ACC112 (cell line): ENCODE results near the gene JAG2.

Experiments used
- H2AFZ ChIP-seq: fragments of 200-600 bp; sonication (generic); one replicate; pipeline ENCODE4 v1.6.0; 2017; ENCODE audit warnings: antibody characterized with exemption, low read length; ENCODE audit not compliant: unreplicated experiment
- H3K27ac ChIP-seq: fragments of 200-600 bp; sonication (generic); 2 replicates; pipeline ENCODE4 v1.5.1; 2014; ENCODE audit warnings: low read depth, mild to moderate bottlenecking, antibody characterized with exemption, low read length, moderate library complexity
- H3K27me3 ChIP-seq: fragments of 200-600 bp; sonication (generic); 2 replicates; pipeline ENCODE4 v1.6.1; 2014; ENCODE audit warnings: mild to moderate bottlenecking, antibody characterized with exemption, low read length, moderate library complexity, mixed read lengths; ENCODE audit not compliant: insufficient read depth
- H3K36me3 ChIP-seq: fragments of 200-600 bp; sonication (generic); 2 replicates; pipeline ENCODE4 v1.6.1; 2016; ENCODE audit warnings: mild to moderate bottlenecking, antibody characterized with exemption, low read length, moderate library complexity, mixed read lengths; ENCODE audit not compliant: insufficient read depth
- H3K4me1 ChIP-seq: fragments of 200-600 bp; sonication (generic); one replicate; pipeline ENCODE4 v1.6.1; 2016; ENCODE audit warnings: low read length, mixed read lengths; ENCODE audit not compliant: insufficient read depth, unreplicated experiment, control insufficient read depth
- H3K4me3 ChIP-seq: fragments of 200-600 bp; sonication (generic); 2 replicates; pipeline ENCODE4 v1.5.1; 2014; ENCODE audit warnings: mild to moderate bottlenecking, low read depth, low read length
- H3K79me2 ChIP-seq: fragments of 200-600 bp; sonication (generic); one replicate; pipeline ENCODE4 v1.6.0; 2016; ENCODE audit warnings: low read length; ENCODE audit not compliant: control insufficient read depth, unreplicated experiment, insufficient read depth

Gene JAG2

GRCh38 chr14:105107351-105107750, 61.2 kb downstream of the JAG2 start:
- no peaks in the 10 kb centered on the region for H3K36me3 ChIP-seq

GRCh38 chr14:105105158-105105557, 63.4 kb downstream of the JAG2 start:
- Histone ChIP-seq H3K4me1 (no peaks in the 10 kb centered on the region), H3K27me3 (peaks cover 61% of the 10 kb centered on the region), H3K4me3 (no peak overlapping the region), H2AFZ (no peak overlapping the region), H3K79me2 (no peaks in the 10 kb centered on the region), H3K36me3 (no peaks in the 10 kb centered on the region), H3K27ac (no peak overlapping the region)

More at GRCh38 chr14:105107351-105107750, 61.2 kb downstream of the JAG2 start:
- peaks cover 50% of the 10 kb centered on the region for H3K27me3 ChIP-seq
- H3K79me2 ChIP-seq = no peaks in the 10 kb centered on the region
- no peak overlapping the region for H3K27ac ChIP-seq
- no peak overlapping the region for H2AFZ ChIP-seq
- H3K4me1 ChIP-seq = no peaks in the 10 kb centered on the region
- H3K4me3 ChIP-seq = no peak overlapping the region

DNA sequence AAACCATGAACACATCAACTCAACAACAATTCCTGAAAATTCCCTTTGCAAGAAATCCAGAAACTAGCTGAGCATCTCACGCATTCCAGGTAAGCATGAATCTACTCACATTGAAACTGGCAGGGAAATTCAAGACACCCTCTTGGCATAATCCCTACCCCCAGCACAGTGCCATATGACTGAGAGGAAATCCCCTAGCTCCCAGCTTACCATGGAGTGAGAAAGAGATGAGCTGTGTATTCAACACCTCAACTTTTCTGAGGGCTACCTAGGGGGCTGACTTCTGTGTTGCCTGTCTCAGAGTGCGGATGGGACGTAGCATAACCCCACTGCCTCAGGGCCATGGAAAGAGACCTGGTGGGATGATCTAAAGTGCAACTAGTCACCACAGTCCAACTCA, 65.7 kb downstream of the JAG2 start:
- Histone ChIP-seq H3K4me3 (no peak overlapping the region), H2AFZ (no peak overlapping the region), H3K36me3 (no peaks in the 10 kb centered on the region), H3K27ac (no peak overlapping the region), H3K4me1 (no peaks in the 10 kb centered on the region), H3K27me3 (peaks cover 70% of the 10 kb centered on the region), H3K79me2 (no peaks in the 10 kb centered on the region)

- H3K79me2 ChIP-seq = no peaks in the 10 kb centered on the region
- no peaks in the 10 kb centered on the region for H3K36me3 ChIP-seq
- H3K4me3 ChIP-seq = no peak overlapping the region
- no peaks in the 10 kb centered on the region for H3K4me1 ChIP-seq
- H3K27ac ChIP-seq = no peak overlapping the region
- no peak overlapping the region for H2AFZ ChIP-seq
- H3K27me3 ChIP-seq = peaks cover 70% of the 10 kb centered on the region
Observed at GRCh38 chr14:105102361-105102870, 66.2 kb downstream of the JAG2 start.

DNA sequence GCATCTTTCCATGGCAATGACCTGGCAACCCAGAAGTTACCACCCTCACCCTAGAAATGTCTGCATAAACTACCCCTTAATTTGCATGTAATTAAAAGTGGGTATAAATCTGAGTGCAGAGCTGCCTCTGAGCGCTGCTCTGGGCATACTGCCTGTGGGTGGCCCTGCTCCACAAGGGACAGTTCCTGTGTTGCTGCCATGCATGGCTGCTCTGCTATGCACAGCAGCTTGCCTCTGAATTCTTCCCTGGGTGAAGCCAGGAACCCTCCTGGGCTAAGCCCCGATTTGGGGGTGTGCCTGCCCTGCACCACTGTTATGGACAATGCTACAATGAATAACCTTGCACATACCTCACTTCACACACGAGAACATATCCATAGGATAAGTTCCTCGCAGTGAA, 67.7 kb downstream of the JAG2 start:
- no peaks in the 10 kb centered on the region for H3K36me3 ChIP-seq
- no peaks in the 10 kb centered on the region for H3K79me2 ChIP-seq
- H3K27me3 ChIP-seq = peaks cover 55% of the 10 kb centered on the region
- no peak overlapping the region for H3K4me3 ChIP-seq
- H3K27ac ChIP-seq = no peak overlapping the region
- no peaks in the 10 kb centered on the region for H3K4me1 ChIP-seq
- H2AFZ ChIP-seq = no peak overlapping the region

GRCh38 chr14:105099778-105100177, 68.8 kb downstream of the JAG2 start:
- Histone ChIP-seq H3K4me3 (no peak overlapping the region), H3K79me2 (no peaks in the 10 kb centered on the region), H2AFZ (no peak overlapping the region), H3K4me1 (no peaks in the 10 kb centered on the region), H3K36me3 (no peaks in the 10 kb centered on the region), H3K27ac (no peak overlapping the region), H3K27me3 (peaks cover 44% of the 10 kb centered on the region)

DNA sequence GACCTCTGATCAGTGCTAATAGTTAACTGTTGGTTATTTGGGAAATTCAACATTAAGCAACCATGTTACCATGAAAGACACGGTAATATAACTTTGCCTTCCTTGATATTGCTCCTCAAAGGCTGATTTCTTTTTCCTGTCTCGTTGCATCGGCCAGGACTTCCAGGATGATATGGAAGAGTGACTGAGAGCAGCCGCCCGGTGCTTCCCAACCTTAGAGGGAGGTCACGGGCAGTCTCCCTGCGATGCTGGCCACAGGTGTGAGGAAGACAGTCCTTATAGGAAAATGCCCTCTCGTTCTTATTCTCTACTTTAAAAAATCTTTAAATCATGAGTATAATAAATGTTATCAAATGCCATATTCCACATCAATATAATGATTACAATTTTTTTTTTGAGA, 70.3 kb downstream of the JAG2 start:
- peaks cover 7% of the 10 kb centered on the region for H3K4me1 ChIP-seq
- no peak overlapping the region for H2AFZ ChIP-seq
- no peak overlapping the region for H3K4me3 ChIP-seq
- no peaks in the 10 kb centered on the region for H3K79me2 ChIP-seq
- no peaks in the 10 kb centered on the region for H3K36me3 ChIP-seq
- no peak overlapping the region for H3K27ac ChIP-seq
- H3K27me3 ChIP-seq = peaks cover 29% of the 10 kb centered on the region

GRCh38 chr14:105097794-105098127, 70.8 kb downstream of the JAG2 start:
- H2AFZ ChIP-seq = no peak overlapping the region
- H3K79me2 ChIP-seq = no peaks in the 10 kb centered on the region
- H3K4me1 ChIP-seq = peaks cover 8% of the 10 kb centered on the region
- H3K27me3 ChIP-seq = peaks cover 24% of the 10 kb centered on the region
- H3K27ac ChIP-seq = no peak overlapping the region
- no peaks in the 10 kb centered on the region for H3K36me3 ChIP-seq
- H3K4me3 ChIP-seq = no peak overlapping the region

GRCh38 chr14:105096206-105096875, 72.2 kb downstream of the JAG2 start:
- H3K79me2 ChIP-seq = no peaks in the 10 kb centered on the region

DNA sequence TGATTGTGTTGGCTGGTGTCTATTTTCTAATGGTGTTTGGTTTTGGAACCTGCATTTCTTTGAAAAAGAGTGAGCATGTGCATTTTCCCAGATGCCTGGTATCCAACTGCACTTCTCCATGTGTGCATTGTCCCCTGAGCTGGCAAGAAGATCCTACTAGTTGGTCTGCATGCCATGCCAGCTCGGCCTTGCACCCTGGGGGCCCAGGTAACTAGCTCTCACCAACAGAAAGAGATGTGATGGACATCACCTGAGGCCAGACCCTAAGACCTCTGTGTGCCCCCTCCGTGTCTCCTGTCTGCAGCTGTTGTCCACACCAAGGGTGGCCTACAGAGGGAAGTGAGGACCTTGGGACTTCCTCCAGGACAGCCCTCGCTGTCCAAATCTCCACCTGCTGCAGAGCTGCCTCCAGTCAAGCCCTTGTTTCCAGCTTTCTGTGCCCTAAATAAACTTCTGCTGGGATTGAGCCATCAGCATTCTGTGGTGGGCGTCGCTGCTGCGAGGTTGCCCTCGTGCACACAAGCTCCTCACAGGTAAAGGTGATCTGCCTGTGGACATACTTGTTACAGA, 73.3 kb downstream of the JAG2 start:
- no peak overlapping the region for H3K4me3 ChIP-seq
- no peaks in the 10 kb centered on the region for H3K79me2 ChIP-seq
- peaks cover 9% of the 10 kb centered on the region; the same call in 1 of the 2 replicates for H3K27me3 ChIP-seq
- no peaks in the 10 kb centered on the region for H3K36me3 ChIP-seq
- peaks cover 26% of the 10 kb centered on the region for H3K4me1 ChIP-seq
- no peak overlapping the region for H3K27ac ChIP-seq
- no peak overlapping the region for H2AFZ ChIP-seq

More at GRCh38 chr14:105096206-105096875, 72.2 kb downstream of the JAG2 start:
- Histone ChIP-seq H3K4me1 (peaks cover 22% of the 10 kb centered on the region), H3K36me3 (no peaks in the 10 kb centered on the region), H3K27me3 (peaks cover 12% of the 10 kb centered on the region; the same call in 1 of the 2 replicates), H3K4me3 (no peak overlapping the region), H2AFZ (no peak overlapping the region), H3K27ac (no peak overlapping the region)
